Large intestine (tissue), 3 donors: ENCODE data around the gene ATP8A2. TPM values are rescaled to one million over a fixed set of nuclear protein-coding genes. Genes with fewer than 3 reads are reported as not detected.

ENCODE experiments used
- DNase-seq, 2 donors: peaks; one replicate each; pipeline versions ENCODE4 v3.0.0 to v3.0.0-alpha.2; 2013
- H3K27ac ChIP-seq: one replicate; pipeline ENCODE4 v1.5.1; 2013; ENCODE audit warnings: low read length
- H3K27me3 ChIP-seq: 2 replicates; pipeline ENCODE4 v1.6.1; 2013; ENCODE audit warnings: low read length; ENCODE audit not compliant: control insufficient read depth, insufficient read depth
- H3K36me3 ChIP-seq: 2 replicates; pipeline ENCODE4 v1.6.1; 2013; ENCODE audit warnings: low read length; ENCODE audit not compliant: control insufficient read depth, insufficient read depth
- H3K4me1 ChIP-seq: one replicate; pipeline ENCODE4 v1.6.1; 2013; ENCODE audit warnings: low read length; ENCODE audit not compliant: control insufficient read depth, insufficient read depth
- H3K4me3 ChIP-seq: one replicate; pipeline ENCODE4 v1.5.1; 2013; ENCODE audit warnings: low read length
- H3K9me3 ChIP-seq: one replicate; pipeline ENCODE4 v1.6.1; 2013; ENCODE audit warnings: mild to moderate bottlenecking, low read depth, low read length, moderate library complexity; ENCODE audit not compliant: control insufficient read depth
- WGBS: methylation state at CpG from one replicate; pipeline ENCODE4 v1.1.5; 2013; ENCODE audit warnings: low lambda C conversion rate; ENCODE audit not compliant: insufficient coverage; 5-methylcytosine and 5-hydroxymethylcytosine counted together
- polyA plus RNA-seq: library from polyadenylated mRNA; unstranded; fragments of 120-200 nt; gene quantifications from one replicate; pipeline ENCODE4 v1.2.1, GENCODE V29; 2013

ATP8A2 gene
- polyA plus RNA-seq, 1 donor: 2.3 TPM

- Histone ChIP-seq H3K36me3 (no peaks in the 10 kb centered on the region), H3K27me3 (no peaks in the 10 kb centered on the region), H3K4me1 (no peaks in the 10 kb centered on the region), H3K27ac (no peak overlapping the region), H3K9me3 (no peaks in the 10 kb centered on the region), H3K4me3 (no peak overlapping the region)
- WGBS: 74% methylated on average over 2 of the region's 4 CpGs
- DNase-seq: no peak
Measured at GRCh38 chr13:25857830-25858229, 486.1 kb downstream of the ATP8A2 start.

- no peak for DNase-seq
- no peaks in the 10 kb centered on the region for H3K36me3 ChIP-seq
- H3K27me3 ChIP-seq: no peaks in the 10 kb centered on the region
- no peaks in the 10 kb centered on the region for H3K9me3 ChIP-seq
- H3K27ac ChIP-seq: no peak overlapping the region
- 50% methylated on average over 2 of the region's 3 CpGs for WGBS
- no peaks in the 10 kb centered on the region for H3K4me1 ChIP-seq
- no peak overlapping the region for H3K4me3 ChIP-seq
Measured at GRCh38 chr13:25859528-25859927, 487.8 kb downstream of the ATP8A2 start.

GRCh38 chr13:25860265-25860664 lies 488.5 kb downstream of the ATP8A2 start:
- H3K4me3 ChIP-seq: no peak overlapping the region
- no peak overlapping the region for H3K27ac ChIP-seq
- no peaks in the 10 kb centered on the region for H3K36me3 ChIP-seq
- DNase-seq: no peak
- no peaks in the 10 kb centered on the region for H3K4me1 ChIP-seq
- no CpG with 5 or more reads among the region's 1 CpG for WGBS
- no peaks in the 10 kb centered on the region for H3K9me3 ChIP-seq
- H3K27me3 ChIP-seq: no peaks in the 10 kb centered on the region

GRCh38 chr13:25860862-25861261 lies 489.1 kb downstream of the ATP8A2 start:
- no peak for DNase-seq
- H3K9me3 ChIP-seq: no peaks in the 10 kb centered on the region
- no peak overlapping the region for H3K4me3 ChIP-seq
- no peak overlapping the region for H3K27ac ChIP-seq
- H3K4me1 ChIP-seq: no peaks in the 10 kb centered on the region
- no peaks in the 10 kb centered on the region for H3K36me3 ChIP-seq
- no peaks in the 10 kb centered on the region for H3K27me3 ChIP-seq
- WGBS: 85% methylated on average over 2 of the region's 3 CpGs

- Histone ChIP-seq H3K27ac (no peak overlapping the region), H3K9me3 (no peaks in the 10 kb centered on the region), H3K36me3 (no peaks in the 10 kb centered on the region), H3K27me3 (no peaks in the 10 kb centered on the region), H3K4me1 (no peaks in the 10 kb centered on the region), H3K4me3 (no peak overlapping the region)
- DNase-seq: no peak
- no CpG with 5 or more reads among the region's 4 CpGs for WGBS
Measured at GRCh38 chr13:25862156-25862555, 490.4 kb downstream of the ATP8A2 start.

- Histone ChIP-seq H3K36me3 (no peaks in the 10 kb centered on the region), H3K4me1 (no peaks in the 10 kb centered on the region), H3K4me3 (no peak overlapping the region), H3K27ac (no peak overlapping the region), H3K27me3 (no peaks in the 10 kb centered on the region), H3K9me3 (no peaks in the 10 kb centered on the region)
- WGBS: no CpG with 5 or more reads among the region's 6 CpGs
- no peak for DNase-seq
Measured at GRCh38 chr13:25864116-25864515, 492.3 kb downstream of the ATP8A2 start.

GRCh38 chr13:25864936-25865335 lies 493.2 kb downstream of the ATP8A2 start:
- H3K4me3 ChIP-seq: no peak overlapping the region
- WGBS: 100% methylated on average over 1 of the region's 1 CpG
- no peaks in the 10 kb centered on the region for H3K4me1 ChIP-seq
- peaks cover 4% of the 10 kb centered on the region for H3K27me3 ChIP-seq
- DNase-seq: no peak
- H3K27ac ChIP-seq: no peak overlapping the region
- no peaks in the 10 kb centered on the region for H3K36me3 ChIP-seq
- no peaks in the 10 kb centered on the region for H3K9me3 ChIP-seq

GRCh38 chr13:25865391-25865790 lies 493.6 kb downstream of the ATP8A2 start:
- H3K9me3 ChIP-seq: no peaks in the 10 kb centered on the region
- H3K4me3 ChIP-seq: no peak overlapping the region
- H3K36me3 ChIP-seq: no peaks in the 10 kb centered on the region
- WGBS: no CpG with 5 or more reads among the region's 2 CpGs
- no peak overlapping the region for H3K27ac ChIP-seq
- DNase-seq: no peak
- H3K4me1 ChIP-seq: no peaks in the 10 kb centered on the region
- H3K27me3 ChIP-seq: peaks cover 7% of the 10 kb centered on the region

- Histone ChIP-seq H3K27ac (no peak overlapping the region), H3K9me3 (no peaks in the 10 kb centered on the region), H3K4me1 (no peaks in the 10 kb centered on the region), H3K27me3 (peaks cover 7% of the 10 kb centered on the region), H3K36me3 (no peaks in the 10 kb centered on the region), H3K4me3 (no peak overlapping the region)
- no peak for DNase-seq
Measured at GRCh38 chr13:25867038-25867437, 495.3 kb downstream of the ATP8A2 start.

- Histone ChIP-seq H3K36me3 (no peaks in the 10 kb centered on the region), H3K27ac (no peak overlapping the region), H3K4me1 (no peaks in the 10 kb centered on the region), H3K27me3 (peaks cover 7% of the 10 kb centered on the region), H3K4me3 (no peak overlapping the region), H3K9me3 (no peaks in the 10 kb centered on the region)
- no CpG with 5 or more reads among the region's 5 CpGs for WGBS
- DNase-seq: no peak
Measured at GRCh38 chr13:25868490-25868889, 496.7 kb downstream of the ATP8A2 start.

GRCh38 chr13:25869941-25870340 lies 498.2 kb downstream of the ATP8A2 start:
- no peaks in the 10 kb centered on the region for H3K4me1 ChIP-seq
- H3K36me3 ChIP-seq: no peaks in the 10 kb centered on the region
- no peaks in the 10 kb centered on the region for H3K9me3 ChIP-seq
- no peak overlapping the region for H3K27ac ChIP-seq
- no peak overlapping the region for H3K4me3 ChIP-seq
- whole genome bisulfite sequencing: no CpG with 5 or more reads among the region's 12 CpGs
- peaks cover 7% of the 10 kb centered on the region for H3K27me3 ChIP-seq
- DNase-seq: no peak
